ENCODE data around the gene ASIC4.

Gene ASIC4

DNA sequence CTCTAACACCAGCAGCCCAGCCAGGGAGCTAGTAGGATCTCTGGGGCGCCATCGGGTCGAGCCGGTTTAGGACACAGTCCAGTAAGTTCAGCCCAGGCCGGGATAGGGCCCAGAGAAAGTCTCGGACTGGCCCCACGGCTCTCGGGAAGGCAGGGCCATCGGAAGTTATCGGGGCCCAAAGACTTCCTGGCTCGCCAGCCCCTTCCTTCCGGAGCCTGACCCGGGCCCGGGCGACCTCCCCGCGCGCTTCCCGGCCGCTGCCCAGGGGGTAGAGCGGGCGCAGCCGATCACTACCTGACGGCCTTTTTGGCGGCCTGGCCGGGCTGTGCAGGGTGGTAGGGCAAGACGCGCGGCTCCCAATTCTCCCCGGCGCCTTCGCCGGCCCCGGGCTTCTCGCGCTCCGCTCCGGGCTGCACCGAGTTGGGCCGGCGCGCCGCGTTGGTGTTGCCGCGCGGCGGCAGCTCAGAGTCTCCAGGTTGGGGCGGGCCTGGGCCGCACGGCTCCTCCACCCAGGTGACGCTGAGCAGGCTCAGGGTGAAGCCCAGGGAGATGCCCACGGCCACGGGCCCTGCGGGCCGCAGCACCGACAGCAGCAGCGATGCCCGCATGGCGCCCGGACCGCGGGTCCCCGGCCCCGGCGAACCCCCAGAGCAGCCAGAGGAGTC is 28.8 kb downstream of the ASIC4 start:
- DNase-seq (ENCODE audit: low read depth): no peak
- in situ Hi-C loops (cut with HindIII; ENCODE audit: low sequenced_read_pairs): loop anchor here (5.0 to 25.0 kb wide), 2 partner anchors 104 to 131 kb away; partner anchors contain the start of gene DES
- TF ChIP-seq, protein P1, sequence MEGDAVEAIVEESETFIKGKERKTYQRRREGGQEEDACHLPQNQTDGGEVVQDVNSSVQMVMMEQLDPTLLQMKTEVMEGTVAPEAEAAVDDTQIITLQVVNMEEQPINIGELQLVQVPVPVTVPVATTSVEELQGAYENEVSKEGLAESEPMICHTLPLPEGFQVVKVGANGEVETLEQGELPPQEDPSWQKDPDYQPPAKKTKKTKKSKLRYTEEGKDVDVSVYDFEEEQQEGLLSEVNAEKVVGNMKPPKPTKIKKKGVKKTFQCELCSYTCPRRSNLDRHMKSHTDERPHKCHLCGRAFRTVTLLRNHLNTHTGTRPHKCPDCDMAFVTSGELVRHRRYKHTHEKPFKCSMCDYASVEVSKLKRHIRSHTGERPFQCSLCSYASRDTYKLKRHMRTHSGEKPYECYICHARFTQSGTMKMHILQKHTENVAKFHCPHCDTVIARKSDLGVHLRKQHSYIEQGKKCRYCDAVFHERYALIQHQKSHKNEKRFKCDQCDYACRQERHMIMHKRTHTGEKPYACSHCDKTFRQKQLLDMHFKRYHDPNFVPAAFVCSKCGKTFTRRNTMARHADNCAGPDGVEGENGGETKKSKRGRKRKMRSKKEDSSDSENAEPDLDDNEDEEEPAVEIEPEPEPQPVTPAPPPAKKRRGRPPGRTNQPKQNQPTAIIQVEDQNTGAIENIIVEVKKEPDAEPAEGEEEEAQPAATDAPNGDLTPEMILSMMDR (IDR thresholded peaks at IDR 0.05; ENCODE audit: low read depth, low read length, missing control alignments): no peak
- peak overlapping the region; percentile 77 for H3K4me3 ChIP-seq (ENCODE audit: low read depth, low read length)

DNA sequence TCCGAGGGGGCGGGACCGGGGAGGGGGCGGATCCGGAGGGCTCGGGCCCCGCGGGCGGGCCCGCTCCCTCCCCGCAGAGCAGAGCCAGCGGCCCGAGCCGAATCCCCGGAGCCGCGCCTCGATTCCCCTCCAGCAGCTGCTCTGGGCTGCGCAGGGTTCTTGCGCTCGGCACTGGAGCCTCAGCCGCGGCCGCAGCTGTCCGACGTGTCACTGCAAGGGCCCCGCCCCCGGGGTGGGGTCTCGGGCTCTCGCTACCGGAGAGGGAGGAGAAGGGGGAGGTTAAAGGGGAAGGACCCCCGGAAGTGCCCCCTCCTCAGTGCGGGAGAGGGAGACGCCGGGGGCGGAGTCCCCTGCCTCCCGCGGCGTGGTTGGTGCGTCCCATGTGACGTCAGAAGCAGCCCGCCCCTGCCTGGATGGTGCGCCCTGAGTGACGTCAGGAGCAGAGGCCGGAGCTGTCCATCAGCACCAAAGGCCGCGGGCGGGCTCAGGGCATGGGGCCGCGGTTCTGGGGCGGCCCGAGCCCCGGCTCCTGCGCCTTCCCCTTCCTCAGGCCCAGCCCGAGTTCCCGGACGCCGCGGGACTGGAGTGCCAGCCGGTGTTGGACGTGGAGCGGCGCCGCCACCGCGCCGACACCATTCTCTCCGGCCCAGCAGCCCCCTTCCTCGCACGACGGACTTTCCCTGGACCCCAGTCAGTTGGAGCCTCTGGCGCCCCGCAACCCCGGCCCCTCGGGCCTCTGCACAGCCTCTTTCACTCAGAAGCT is 29.5 kb downstream of the ASIC4 start, which contains the start of the genes CHPF and TMEM198:
CHPF (minus strand) TSS at position 214 of the 763 bp plus-strand sequence. CDS start 271 bp downstream, outside the sequence.
TMEM198 (plus strand) TSS at position 433 of the 763 bp plus-strand sequence. CDS start 700 bp downstream, outside the sequence.
- in situ Hi-C loops (cut with HindIII; ENCODE audit: low sequenced_read_pairs): loop anchor here (5.0 to 25.0 kb wide), 2 partner anchors 104 to 131 kb away; partner anchors contain the start of gene DES
- H3K4me3 ChIP-seq (ENCODE audit: low read depth, low read length): peak within 1 kb of the TSS; percentile 77
- TF ChIP-seq, protein P1 (IDR thresholded peaks at IDR 0.05; ENCODE audit: low read depth, low read length, missing control alignments): no peak
- DNase-seq (ENCODE audit: low read depth): peak; percentile 93

GRCh38 chr2:219544567-219544966 is 30.3 kb downstream of the ASIC4 start:
- peak overlapping the region; percentile 77 for H3K4me3 ChIP-seq (ENCODE audit: low read depth, low read length)
- DNase-seq (ENCODE audit: low read depth): no peak

DNA sequence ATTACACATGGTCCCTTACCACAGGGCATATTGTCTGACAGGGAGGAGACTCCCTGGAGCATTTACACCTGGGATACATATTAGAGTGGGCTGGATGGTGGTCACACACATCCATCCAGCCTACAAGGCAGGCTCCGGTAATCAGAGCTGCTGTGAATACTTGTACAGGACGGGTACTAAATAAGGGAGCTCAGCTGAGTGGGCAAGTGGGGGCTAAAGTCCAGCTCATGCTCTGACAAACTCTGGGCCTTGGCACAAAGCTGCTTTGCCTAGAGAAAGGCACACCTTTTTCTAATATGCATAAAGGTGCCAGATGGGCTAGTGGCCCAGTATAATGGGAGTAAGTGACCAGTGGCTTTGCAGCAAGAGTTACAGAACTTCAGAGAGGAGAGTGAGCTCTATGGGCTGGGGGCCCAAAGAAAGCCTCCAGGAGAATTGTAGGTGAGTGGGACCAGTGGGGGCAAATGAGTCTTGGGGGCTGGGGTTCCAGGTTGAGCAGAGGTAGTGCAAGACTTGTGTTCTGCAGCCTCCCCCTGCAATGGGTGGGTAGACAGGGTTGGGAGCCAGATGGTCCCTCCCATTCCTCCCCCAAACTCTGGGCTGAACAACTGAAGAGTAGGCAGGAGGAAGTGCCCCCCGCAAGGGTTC is 31.1 kb downstream of the ASIC4 start:
- no peak for DNase-seq (ENCODE audit: low read depth)
- in situ Hi-C loops (cut with HindIII; ENCODE audit: low sequenced_read_pairs): loop anchor here (25.0 kb wide), 1 partner anchor 133 kb away; the partner anchor contains the start of gene DES
- H3K4me3 ChIP-seq (ENCODE audit: low read depth, low read length): no peak overlapping the region
- TF ChIP-seq, protein P1 (IDR thresholded peaks at IDR 0.05; ENCODE audit: low read depth, low read length, missing control alignments): no peak

More at GRCh38 chr2:219544567-219544966, 30.3 kb downstream of the ASIC4 start:
- TF ChIP-seq, protein P1 (IDR thresholded peaks at IDR 0.05; ENCODE audit: low read depth, low read length, missing control alignments): no peak
- in situ Hi-C loops (cut with HindIII; ENCODE audit: low sequenced_read_pairs): loop anchor here (5.0 to 25.0 kb wide), 2 partner anchors 103 to 132 kb away; partner anchors contain the start of gene DES

DNA sequence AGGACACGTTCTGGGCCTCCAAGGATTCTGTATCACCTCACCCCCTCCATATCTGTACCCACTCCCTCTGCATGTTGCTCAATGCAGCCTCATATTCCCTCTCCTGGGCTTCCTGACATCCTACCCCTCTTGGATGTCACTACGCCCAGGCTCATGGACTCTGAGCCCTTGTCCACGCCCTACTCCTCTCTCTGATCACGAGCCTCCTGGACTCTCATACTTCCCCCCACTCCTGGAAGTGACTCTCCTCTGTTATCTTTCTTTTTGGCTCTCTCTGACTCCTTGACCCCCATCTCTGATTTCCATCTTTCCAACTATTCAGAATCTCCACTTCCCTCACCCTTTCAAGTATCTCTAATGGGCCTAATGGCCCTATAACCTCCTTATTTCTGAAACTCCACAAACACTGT is 31.7 kb downstream of the ASIC4 start:
- TF ChIP-seq, protein P1 (IDR thresholded peaks at IDR 0.05; ENCODE audit: low read depth, low read length, missing control alignments): no peak
- in situ Hi-C loops (cut with HindIII; ENCODE audit: low sequenced_read_pairs): loop anchor here (25.0 kb wide), 1 partner anchor 134 kb away; the partner anchor contains the start of gene DES
- no peak overlapping the region for H3K4me3 ChIP-seq (ENCODE audit: low read depth, low read length)
- no peak for DNase-seq (ENCODE audit: low read depth)

DNA sequence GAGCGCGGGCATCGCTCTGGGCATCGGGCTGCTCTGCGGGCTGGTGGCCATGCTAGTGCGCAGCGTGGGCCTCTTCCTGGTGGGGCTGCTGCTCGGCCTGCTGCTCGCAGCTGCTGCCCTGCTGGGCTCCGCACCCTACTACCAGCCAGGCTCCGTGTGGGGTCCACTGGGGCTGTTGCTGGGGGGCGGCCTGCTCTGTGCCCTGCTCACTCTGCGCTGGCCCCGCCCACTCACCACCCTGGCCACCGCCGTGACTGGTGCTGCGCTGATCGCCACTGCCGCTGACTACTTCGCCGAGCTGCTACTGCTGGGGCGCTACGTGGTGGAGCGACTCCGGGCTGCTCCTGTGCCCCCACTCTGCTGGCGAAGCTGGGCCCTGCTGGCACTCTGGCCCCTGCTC is 33.3 kb downstream of the ASIC4 start:
- in situ Hi-C loops (cut with HindIII; ENCODE audit: low sequenced_read_pairs): loop anchor here (25.0 kb wide), 1 partner anchor 135 kb away; the partner anchor contains the start of gene DES
- TF ChIP-seq, protein P1 (IDR thresholded peaks at IDR 0.05; ENCODE audit: low read depth, low read length, missing control alignments): no peak
- DNase-seq (ENCODE audit: low read depth): no peak
- no peak overlapping the region for H3K4me3 ChIP-seq (ENCODE audit: low read depth, low read length)
